ENCODE measurements around the gene CDC42. TPM values are rescaled to one million over a fixed set of nuclear protein-coding genes. Genes with fewer than 3 reads are reported as not detected.
"Not testable (repeated sequence)": the region's sequence is repeated elsewhere in the genome, so short reads cannot be mapped to it uniquely, and the experiment has no call there.

The CDC42 gene
- polyA plus RNA-seq (2013, experiment 1 of 2), result 248 TPM
- 248 TPM for polyA plus RNA-seq (2013, experiment 2 of 2)

DNA sequence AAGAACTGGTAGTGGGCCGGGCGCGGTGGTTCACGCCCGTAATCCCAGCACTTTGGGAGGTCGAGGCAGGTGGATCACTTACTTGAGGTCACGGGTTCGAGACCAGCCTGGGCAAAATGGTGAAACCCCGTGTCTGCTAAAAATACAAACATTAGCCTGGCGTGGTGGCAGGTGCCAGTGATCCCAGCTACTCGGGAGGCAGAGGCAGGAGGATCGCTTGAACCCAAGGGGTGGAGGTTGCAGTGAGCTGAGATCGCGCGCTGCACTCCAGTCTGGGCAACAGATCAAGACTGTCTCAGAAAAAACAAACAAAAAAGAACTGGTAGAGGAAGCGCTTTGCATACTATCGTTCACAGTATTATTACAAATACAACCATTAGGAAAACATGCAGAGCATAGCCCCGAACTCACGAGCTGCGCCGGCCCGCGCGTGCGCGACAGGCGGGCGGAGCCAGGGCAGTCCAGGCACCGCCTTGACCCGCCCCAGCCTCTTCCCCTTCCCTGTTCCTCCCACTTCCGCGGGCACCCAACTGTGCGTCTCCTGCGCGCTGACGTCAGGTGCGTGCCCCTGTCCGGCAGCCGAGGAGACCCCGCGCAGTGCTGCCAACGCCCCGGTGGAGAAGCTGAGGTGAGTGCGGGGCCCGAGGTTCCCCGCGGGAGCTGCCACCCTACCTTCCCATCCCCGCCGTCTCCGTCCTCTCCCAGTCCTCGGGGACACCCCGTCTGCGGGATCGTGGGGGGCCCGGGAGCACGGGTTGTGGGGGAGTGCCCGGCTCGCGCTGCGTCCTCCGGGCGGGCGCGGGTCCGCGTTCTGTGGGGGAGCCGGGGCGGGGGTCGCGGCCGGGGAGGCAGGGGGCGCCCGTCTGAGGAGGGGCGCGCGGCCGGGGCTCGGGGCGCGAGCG is at the start of gene CDC42:
Gene CDC42 (plus strand): TSS at position 595 of the 902 bp plus-strand sequence. CDS start 25,770 bp downstream, outside the sequence.
- no peaks in the 10 kb centered on the region for H3K27me3 ChIP-seq (ENCODE audit: insufficient read depth, low read length, poor library complexity)
- H2BK120ac ChIP-seq (ENCODE audit: low read depth, low read length), result peak within 1 kb of the TSS; percentile 97
- H3K27ac ChIP-seq (ENCODE audit: low read depth, low read length), result peak within 1 kb of the TSS; percentile 99
- no peak within 1 kb of the TSS for H4K5ac ChIP-seq (ENCODE audit: low read length)
- peak within 1 kb of the TSS; percentile 99 for H3K18ac ChIP-seq (ENCODE audit: low read length)
- H3K79me2 ChIP-seq (ENCODE audit: control insufficient read depth, insufficient read depth, low read length), result peaks cover 38% of the 10 kb centered on the region
- H3K9ac ChIP-seq (ENCODE audit: low read length), result peak within 1 kb of the TSS; percentile 99
- peak within 1 kb of the TSS; percentile 82 for H2AK5ac ChIP-seq (ENCODE audit: low read length)
- H3K4me3 ChIP-seq (ENCODE audit: low read length), result peak within 1 kb of the TSS; percentile 96
- peak within 1 kb of the TSS; percentile 98 for H3K56ac ChIP-seq (ENCODE audit: low read length)
- peak within 1 kb of the TSS; percentile 100 for H3K4me2 ChIP-seq (ENCODE audit: low read length)
- no peak within 1 kb of the TSS for H2BK15ac ChIP-seq (replicated peaks; ENCODE audit: low read depth)
- H3K79me1 ChIP-seq (ENCODE audit: low read length), result peaks cover 2% of the 10 kb centered on the region
- WGBS (ENCODE audit: extremely low coverage, insufficient coverage, low lambda C conversion rate), result no CpG with 5 or more reads among the region's 81 CpGs
- peak within 1 kb of the TSS; percentile 66 for H3K23ac ChIP-seq (ENCODE audit: low read length)
- peak within 1 kb of the TSS; percentile 100 for H4K8ac ChIP-seq (ENCODE audit: low read depth, low read length)
- peak within 1 kb of the TSS; percentile 59 for H2BK5ac ChIP-seq (ENCODE audit: low read length)
- peak within 1 kb of the TSS; percentile 99 for H3K4ac ChIP-seq (ENCODE audit: low read depth, low read length)
- no peaks in the 10 kb centered on the region for H3K4me1 ChIP-seq (ENCODE audit: control insufficient read depth, low read depth, low read length)
- DNase-seq, result peak; percentile 97
- H3K36me3 ChIP-seq (ENCODE audit: control insufficient read depth, insufficient read depth, low read length), result no peaks in the 10 kb centered on the region

GRCh38 chr1:22002875-22003274 is 49.6 kb upstream of the CDC42 start:
- not testable (repeated sequence) for H2BK15ac ChIP-seq (replicated peaks; ENCODE audit: low read depth); H4K8ac ChIP-seq (ENCODE audit: low read depth, low read length); H3K4me1 ChIP-seq (ENCODE audit: control insufficient read depth, low read depth, low read length); H3K4me2 ChIP-seq (ENCODE audit: low read length); H4K5ac ChIP-seq (ENCODE audit: low read length); H3K27ac ChIP-seq (ENCODE audit: low read depth, low read length); H3K56ac ChIP-seq (ENCODE audit: low read length); DNase-seq; H3K36me3 ChIP-seq (ENCODE audit: control insufficient read depth, insufficient read depth, low read length); H3K79me1 ChIP-seq (ENCODE audit: low read length); H3K23ac ChIP-seq (ENCODE audit: low read length); H3K18ac ChIP-seq (ENCODE audit: low read length); H2BK5ac ChIP-seq (ENCODE audit: low read length); H3K79me2 ChIP-seq (ENCODE audit: control insufficient read depth, insufficient read depth, low read length); H2AK5ac ChIP-seq (ENCODE audit: low read length); H3K9ac ChIP-seq (ENCODE audit: low read length); H3K27me3 ChIP-seq (ENCODE audit: insufficient read depth, low read length, poor library complexity); H3K4me3 ChIP-seq (ENCODE audit: low read length); H3K4ac ChIP-seq (ENCODE audit: low read depth, low read length); H2BK120ac ChIP-seq (ENCODE audit: low read depth, low read length)
- WGBS (ENCODE audit: extremely low coverage, insufficient coverage, low lambda C conversion rate), result no CpG with 5 or more reads among the region's 8 CpGs

GRCh38 chr1:22003959-22004358 is 48.5 kb upstream of the CDC42 start:
- not testable (repeated sequence) for H2AK5ac ChIP-seq (ENCODE audit: low read length); H4K5ac ChIP-seq (ENCODE audit: low read length); H3K36me3 ChIP-seq (ENCODE audit: control insufficient read depth, insufficient read depth, low read length); H3K79me2 ChIP-seq (ENCODE audit: control insufficient read depth, insufficient read depth, low read length); H3K23ac ChIP-seq (ENCODE audit: low read length); H3K4me2 ChIP-seq (ENCODE audit: low read length); H3K9ac ChIP-seq (ENCODE audit: low read length); H3K27me3 ChIP-seq (ENCODE audit: insufficient read depth, low read length, poor library complexity); H3K4me3 ChIP-seq (ENCODE audit: low read length); H3K79me1 ChIP-seq (ENCODE audit: low read length); DNase-seq; H3K56ac ChIP-seq (ENCODE audit: low read length); H2BK15ac ChIP-seq (replicated peaks; ENCODE audit: low read depth); H2BK5ac ChIP-seq (ENCODE audit: low read length); H4K8ac ChIP-seq (ENCODE audit: low read depth, low read length); H3K4ac ChIP-seq (ENCODE audit: low read depth, low read length); H3K27ac ChIP-seq (ENCODE audit: low read depth, low read length); H3K18ac ChIP-seq (ENCODE audit: low read length); H2BK120ac ChIP-seq (ENCODE audit: low read depth, low read length); H3K4me1 ChIP-seq (ENCODE audit: control insufficient read depth, low read depth, low read length)
- WGBS (ENCODE audit: extremely low coverage, insufficient coverage, low lambda C conversion rate), result no CpG with 5 or more reads among the region's 3 CpGs

GRCh38 chr1:22005261-22006149 is 47.0 kb upstream of the CDC42 start:
- H2BK5ac ChIP-seq (ENCODE audit: low read length); H3K4me3 ChIP-seq (ENCODE audit: low read length); H3K4me1 ChIP-seq (ENCODE audit: control insufficient read depth, low read depth, low read length); H3K18ac ChIP-seq (ENCODE audit: low read length); H3K27me3 ChIP-seq (ENCODE audit: insufficient read depth, low read length, poor library complexity); H3K4me2 ChIP-seq (ENCODE audit: low read length); H2BK15ac ChIP-seq (replicated peaks; ENCODE audit: low read depth); H3K79me1 ChIP-seq (ENCODE audit: low read length); H4K8ac ChIP-seq (ENCODE audit: low read depth, low read length); H2BK120ac ChIP-seq (ENCODE audit: low read depth, low read length); H3K27ac ChIP-seq (ENCODE audit: low read depth, low read length); H3K4ac ChIP-seq (ENCODE audit: low read depth, low read length); H3K56ac ChIP-seq (ENCODE audit: low read length); H3K79me2 ChIP-seq (ENCODE audit: control insufficient read depth, insufficient read depth, low read length); H2AK5ac ChIP-seq (ENCODE audit: low read length); H3K9ac ChIP-seq (ENCODE audit: low read length); H3K36me3 ChIP-seq (ENCODE audit: control insufficient read depth, insufficient read depth, low read length); H4K5ac ChIP-seq (ENCODE audit: low read length); H3K23ac ChIP-seq (ENCODE audit: low read length): not testable (repeated sequence)
- no CpG with 5 or more reads among the region's 18 CpGs for WGBS (ENCODE audit: extremely low coverage, insufficient coverage, low lambda C conversion rate)
- peak; percentile 56 for DNase-seq

- H4K5ac ChIP-seq (ENCODE audit: low read length); H4K8ac ChIP-seq (ENCODE audit: low read depth, low read length): not testable (repeated sequence)
Observed at GRCh38 chr1:22006736-22007135, 45.8 kb upstream of the CDC42 start.

More at GRCh38 chr1:22006736-22007135, 45.8 kb upstream of the CDC42 start:
- H3K18ac ChIP-seq (ENCODE audit: low read length); H2AK5ac ChIP-seq (ENCODE audit: low read length); H3K36me3 ChIP-seq (ENCODE audit: control insufficient read depth, insufficient read depth, low read length); H3K27me3 ChIP-seq (ENCODE audit: insufficient read depth, low read length, poor library complexity); H3K4me3 ChIP-seq (ENCODE audit: low read length); H3K4me2 ChIP-seq (ENCODE audit: low read length); H3K4ac ChIP-seq (ENCODE audit: low read depth, low read length); H2BK5ac ChIP-seq (ENCODE audit: low read length); H3K56ac ChIP-seq (ENCODE audit: low read length); DNase-seq; H3K79me1 ChIP-seq (ENCODE audit: low read length); H2BK120ac ChIP-seq (ENCODE audit: low read depth, low read length); H2BK15ac ChIP-seq (replicated peaks; ENCODE audit: low read depth); H3K9ac ChIP-seq (ENCODE audit: low read length); H3K4me1 ChIP-seq (ENCODE audit: control insufficient read depth, low read depth, low read length); H3K23ac ChIP-seq (ENCODE audit: low read length); H3K27ac ChIP-seq (ENCODE audit: low read depth, low read length); H3K79me2 ChIP-seq (ENCODE audit: control insufficient read depth, insufficient read depth, low read length): not testable (repeated sequence)
- no CpG with 5 or more reads among the region's 13 CpGs for WGBS (ENCODE audit: extremely low coverage, insufficient coverage, low lambda C conversion rate)
